ELF-1 (cell line): Measurements from ENCODE around the gene KCNK2.

Experiments
- DNase-seq: peaks from one replicate; pipeline ENCODE4 v3.0.0-alpha.2; 2016; ENCODE audit warnings: low read depth, low spot score

The KCNK2 gene

GRCh38 chr1:215095524-215095923 is 13.0 kb downstream of the KCNK2 start:
- DNase-seq, result no peak

DNA sequence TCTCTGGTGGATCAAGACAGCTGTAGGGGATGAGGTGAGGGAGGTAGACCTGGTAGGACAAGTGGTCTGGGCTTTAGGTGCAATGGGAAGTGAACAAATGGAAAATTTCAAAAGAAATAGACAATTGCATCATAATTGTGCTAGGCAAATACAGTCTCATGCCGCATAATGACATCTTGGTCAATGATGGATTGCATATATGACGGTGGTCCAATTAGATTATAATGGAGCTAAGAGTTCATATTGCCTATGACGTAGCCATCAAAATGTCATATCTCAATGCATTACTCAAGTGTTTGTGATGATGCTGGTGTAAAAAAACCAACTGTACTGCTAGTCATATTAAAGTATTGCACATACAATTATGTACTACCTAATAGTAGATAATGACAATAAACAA is 19.0 kb downstream of the KCNK2 start:
- no peak for DNase-seq

DNA sequence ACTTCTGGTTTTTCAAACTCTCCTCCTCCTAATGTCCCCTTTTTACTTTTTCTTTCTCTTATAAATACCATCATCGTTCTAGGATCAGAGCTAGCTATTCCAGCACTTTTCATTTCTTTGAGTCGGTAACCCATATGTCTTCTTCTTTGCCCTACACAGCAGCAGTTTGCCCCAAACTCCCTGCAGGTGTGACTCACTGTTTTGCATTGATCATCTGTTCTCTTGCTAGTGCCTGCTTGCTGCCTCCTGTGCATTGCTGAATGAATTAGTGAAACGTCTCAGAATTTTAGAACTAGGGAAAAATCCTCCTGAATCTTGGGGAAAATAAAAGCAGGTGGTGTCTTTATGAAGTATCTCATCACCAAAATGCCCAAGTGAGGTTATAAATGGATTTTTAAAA is 21.7 kb downstream of the KCNK2 start:
- no peak for DNase-seq

GRCh38 chr1:215106067-215106466 is 23.5 kb downstream of the KCNK2 start:
- DNase-seq, result no peak

DNA sequence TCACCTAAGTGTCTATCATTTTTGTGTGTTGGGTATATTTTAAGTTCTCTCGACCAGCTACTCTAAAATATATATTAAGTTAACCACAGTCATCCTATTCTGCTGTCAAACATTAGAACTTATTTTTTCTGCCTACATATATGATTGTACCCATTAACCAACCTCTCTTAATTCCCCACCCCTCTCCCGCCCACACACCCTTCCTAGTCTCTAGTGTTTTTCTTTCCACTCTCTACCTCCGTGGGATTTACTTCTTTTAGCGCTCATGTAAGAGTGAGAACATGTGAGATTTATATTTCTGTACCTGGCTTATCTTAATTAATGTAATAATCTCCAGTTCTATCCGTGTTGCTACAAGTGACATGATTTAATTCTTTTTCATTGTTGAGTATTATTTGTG is 26.6 kb downstream of the KCNK2 start:
- no peak for DNase-seq

GRCh38 chr1:215111916-215112315 is 29.4 kb downstream of the KCNK2 start:
- DNase-seq, result no peak

GRCh38 chr1:215113776-215114153 is 31.2 kb downstream of the KCNK2 start:
- no peak for DNase-seq

DNA sequence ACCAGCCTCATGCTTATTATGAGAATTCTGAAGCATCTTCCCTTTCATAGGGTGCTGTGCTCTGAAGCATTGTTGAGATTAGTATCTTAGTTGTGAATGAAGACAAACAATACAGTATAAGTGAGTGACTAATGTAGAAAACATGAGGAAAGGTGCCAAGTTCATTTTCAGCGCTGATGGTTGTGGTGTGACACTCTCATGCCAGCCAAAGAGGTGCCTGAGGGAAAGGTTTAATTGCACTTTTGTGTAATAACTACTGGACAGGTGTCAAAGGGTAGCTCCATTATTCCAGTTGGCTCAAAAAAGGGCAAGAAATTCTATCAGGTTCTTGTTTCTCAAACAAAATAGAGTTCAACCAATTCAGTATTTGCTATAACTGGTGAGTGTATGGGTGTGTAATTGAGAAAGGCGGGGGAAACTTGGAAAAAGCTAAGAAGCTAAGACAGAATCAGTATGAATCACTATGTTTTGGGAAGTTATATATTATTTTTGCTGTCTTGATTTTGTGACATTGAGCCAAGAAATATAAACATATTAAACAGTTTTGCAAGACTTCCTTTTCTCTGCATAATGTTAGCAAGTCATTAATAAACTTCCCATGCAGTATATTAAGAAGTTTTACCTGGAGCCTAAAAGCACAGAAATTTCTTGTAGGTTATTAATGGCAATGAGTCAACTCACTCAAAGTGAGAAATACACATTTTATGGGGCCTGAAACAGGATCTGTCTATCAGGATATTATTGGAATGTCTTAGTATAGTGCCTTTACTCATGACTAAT is 31.8 kb downstream of the KCNK2 start:
- DNase-seq, result no peak

GRCh38 chr1:215115760-215116159 is 33.2 kb downstream of the KCNK2 start:
- no peak for DNase-seq

GRCh38 chr1:215118081-215118480 is 35.5 kb downstream of the KCNK2 start:
- no peak for DNase-seq

DNA sequence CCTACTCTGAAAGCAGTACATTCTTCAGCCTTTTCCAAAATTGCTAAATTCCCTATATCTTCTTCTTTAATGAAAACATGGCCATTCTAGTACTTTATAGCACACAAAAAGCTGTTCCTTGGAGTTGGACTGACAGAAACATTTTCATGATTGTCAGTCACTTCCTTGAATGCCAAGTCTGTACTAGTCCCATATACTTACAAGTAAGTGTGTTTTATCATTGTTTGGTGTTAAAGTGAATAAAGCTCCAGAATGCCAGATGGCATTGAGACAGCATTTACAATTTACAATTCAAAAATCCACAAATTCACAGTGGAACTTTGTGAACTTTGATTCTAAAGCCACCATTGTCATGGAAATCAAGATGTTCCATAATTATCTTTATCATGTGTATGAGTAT is 36.5 kb downstream of the KCNK2 start:
- no peak for DNase-seq

DNA sequence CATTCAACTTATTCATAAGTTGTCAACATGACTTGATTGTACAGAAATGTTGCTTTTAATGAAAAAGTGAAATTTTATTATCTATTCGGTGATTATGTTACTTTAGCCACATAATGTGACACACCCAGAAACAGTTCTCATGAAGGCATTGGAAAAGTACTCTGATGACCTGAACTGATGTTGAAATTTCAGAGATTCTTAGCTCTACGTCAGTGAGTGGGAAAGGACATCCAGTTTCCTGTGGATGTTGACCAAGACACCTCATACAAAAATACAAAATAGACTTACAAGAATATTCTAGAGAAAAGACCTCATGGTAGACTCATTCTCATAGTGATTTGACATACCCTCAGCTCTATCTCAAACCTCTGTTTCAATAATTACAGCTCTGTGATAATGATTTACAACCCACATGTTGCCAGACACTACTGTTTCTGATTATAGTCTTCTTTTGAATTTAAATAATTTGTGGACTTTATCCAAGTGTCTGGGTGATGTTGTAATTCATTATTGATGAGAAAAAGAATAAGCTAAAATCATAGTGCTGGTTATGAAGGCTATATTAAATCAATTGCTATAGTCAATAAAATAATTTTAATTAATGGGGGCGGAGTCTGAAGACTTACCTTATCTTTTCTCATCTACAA is 37.3 kb downstream of the KCNK2 start:
- no peak for DNase-seq

DNA sequence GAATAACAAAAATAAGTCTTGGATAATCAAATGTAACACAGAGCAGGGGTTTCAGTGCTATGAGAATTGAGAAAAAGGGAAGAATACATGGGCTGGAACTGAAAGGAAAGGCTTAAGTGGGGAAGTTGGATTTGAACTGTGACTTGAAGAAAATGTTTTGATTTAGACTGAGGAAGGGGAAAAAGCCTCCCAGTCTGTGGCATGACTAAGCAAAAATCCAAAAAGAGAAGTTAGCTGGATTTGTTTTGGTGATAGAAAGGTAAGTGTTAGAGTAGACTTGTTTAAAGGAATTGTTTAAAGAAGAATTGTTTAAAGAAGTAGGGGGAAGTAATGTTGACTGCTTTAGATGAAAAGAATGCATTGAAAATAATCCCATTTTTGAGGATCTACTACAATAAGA is 46.0 kb downstream of the KCNK2 start:
- no peak for DNase-seq

- DNase-seq, result no peak
Measured at GRCh38 chr1:215131291-215131690, 48.8 kb downstream of the KCNK2 start.

GRCh38 chr1:215132156-215132555 is 49.6 kb downstream of the KCNK2 start:
- no peak for DNase-seq

DNA sequence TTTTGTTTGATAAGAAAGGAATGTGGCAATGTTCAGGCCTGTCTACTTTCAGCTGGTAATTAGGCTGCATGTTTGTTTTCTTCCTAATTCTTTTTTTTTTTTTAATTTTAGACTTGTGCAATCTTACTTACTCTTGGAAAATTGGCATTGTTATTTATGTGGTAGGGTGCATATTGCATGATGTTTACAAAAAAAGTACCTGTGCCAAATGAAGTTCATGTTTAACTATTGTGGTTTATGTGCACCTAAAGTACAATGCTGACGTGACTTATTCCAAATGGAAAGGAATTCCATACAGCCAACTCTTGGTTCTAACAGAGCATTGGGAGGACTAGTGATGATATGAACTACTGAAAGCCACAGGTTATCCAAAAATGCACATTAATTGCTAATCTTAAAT is 51.0 kb downstream of the KCNK2 start:
- DNase-seq, result no peak

GRCh38 chr1:215137985-215138384 is 55.4 kb downstream of the KCNK2 start:
- DNase-seq, result no peak

GRCh38 chr1:215140135-215140534 is 57.6 kb downstream of the KCNK2 start:
- DNase-seq, result no peak

DNA sequence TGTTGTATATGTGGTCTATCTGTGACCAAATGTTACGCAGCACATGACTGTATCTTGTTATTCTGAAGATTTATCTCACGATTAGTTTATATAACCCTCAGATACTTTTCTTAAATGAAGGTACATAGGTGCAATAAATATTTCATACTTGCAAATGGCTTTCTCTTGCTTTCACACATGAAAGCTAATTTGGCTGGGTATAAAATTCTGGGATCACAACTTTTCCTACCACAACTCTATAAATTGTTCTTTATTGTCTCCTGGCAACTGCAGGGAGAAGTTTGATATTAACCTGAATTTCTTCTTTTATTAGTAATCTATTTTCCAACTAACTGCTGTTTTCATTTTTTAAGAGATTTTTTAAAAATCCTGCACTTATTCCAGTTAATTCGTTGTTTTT is 58.9 kb downstream of the KCNK2 start:
- DNase-seq, result no peak

DNA sequence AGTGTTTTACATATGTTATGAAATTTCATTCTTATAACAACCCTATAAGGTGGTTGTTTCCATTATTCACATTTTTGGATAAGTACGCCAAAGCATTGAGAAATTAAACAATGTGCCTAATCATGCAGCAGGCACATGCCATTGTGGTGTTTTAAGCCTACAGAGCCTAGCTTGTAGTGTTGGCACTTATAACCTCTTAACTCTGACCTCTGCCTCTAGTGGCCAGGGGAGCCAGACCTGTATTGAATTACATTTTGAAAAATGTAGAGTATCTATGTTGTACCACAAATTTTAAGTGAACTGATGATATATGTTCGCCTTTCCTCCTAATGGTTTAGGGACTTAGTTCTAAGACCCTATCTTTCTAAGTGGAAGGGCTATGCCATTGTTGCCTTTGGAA is 61.0 kb downstream of the KCNK2 start:
- DNase-seq, result no peak

GRCh38 chr1:215146240-215146975 is 63.9 kb downstream of the KCNK2 start:
- DNase-seq, result no peak

GRCh38 chr1:215147024-215147423 is 64.5 kb downstream of the KCNK2 start:
- DNase-seq, result no peak
